Endodermal cell (in vitro differentiated cells): ENCODE results near the gene TNNT2. TPM values are rescaled to one million over a fixed set of nuclear protein-coding genes. Genes with fewer than 3 reads are reported as not detected.

Experiments
- DNase-seq: peaks from one replicate; pipeline ENCODE4 v3.0.0-alpha.2; 2017
- H3K27ac ChIP-seq: 2 replicates; pipeline ENCODE4 v1.5.1; 2013; ENCODE audit warnings: mild to moderate bottlenecking, low read depth, low read length, moderate library complexity
- H3K27me3 ChIP-seq: 2 replicates; pipeline ENCODE4 v1.6.1; 2013; ENCODE audit warnings: mild to moderate bottlenecking, low read length, moderate library complexity; ENCODE audit not compliant: insufficient read depth, control insufficient read depth, poor library complexity, severe bottlenecking
- H3K36me3 ChIP-seq: 2 replicates; pipeline ENCODE4 v1.7.0; 2013; ENCODE audit warnings: mild to moderate bottlenecking, low read length, moderate library complexity; ENCODE audit not compliant: control insufficient read depth, insufficient read depth
- H3K4me1 ChIP-seq: one replicate; pipeline ENCODE4 v1.7.0; 2013; ENCODE audit warnings: low read length; ENCODE audit not compliant: control insufficient read depth, insufficient read depth
- H3K4me3 ChIP-seq: 2 replicates; pipeline ENCODE4 v1.5.1; 2013; ENCODE audit warnings: mild to moderate bottlenecking, low read length, moderate library complexity
- H3K9ac ChIP-seq: 2 replicates; pipeline ENCODE4 v1.6.1; 2013; ENCODE audit warnings: mild to moderate bottlenecking, low read length, moderate library complexity; ENCODE audit not compliant: poor library complexity, severe bottlenecking; ENCODE audit errors: extremely low read depth
- H3K9me3 ChIP-seq: 2 replicates; pipeline ENCODE4 v1.6.1; 2013; ENCODE audit warnings: mild to moderate bottlenecking, low read length, moderate library complexity; ENCODE audit not compliant: control insufficient read depth
- H3K27ac Mint-ChIP-seq: 2 replicates; pipeline ENCODE4 v1.8.0; 2020; ENCODE audit warnings: mixed read lengths
- H3K27me3 Mint-ChIP-seq: 2 replicates; pipeline ENCODE4 v1.8.0; 2021; ENCODE audit warnings: mild to moderate bottlenecking, mixed read lengths; ENCODE audit not compliant: insufficient read depth
- H3K36me3 Mint-ChIP-seq: 2 replicates; pipeline ENCODE4 v1.8.0; 2020; ENCODE audit warnings: low read depth, mixed read lengths
- H3K4me1 Mint-ChIP-seq: 2 replicates; pipeline ENCODE4 v1.8.0; 2020; ENCODE audit warnings: mixed read lengths
- H3K4me3 Mint-ChIP-seq: 2 replicates; pipeline ENCODE4 v1.8.0; 2020; ENCODE audit warnings: mild to moderate bottlenecking, moderate library complexity, mixed read lengths
- H3K9me3 Mint-ChIP-seq: 2 replicates; pipeline ENCODE4 v1.8.0; 2020; ENCODE audit warnings: mild to moderate bottlenecking, mixed read lengths
- CTCF ChIP-seq: fragments of 200-600 bp; sonication (generic); conservative IDR thresholded peaks from 2 replicates; pipeline ENCODE4 v1.5.0; 2021; ENCODE audit warnings: antibody characterized with exemption, mild to moderate bottlenecking
- WGBS, 2 experiments: methylation state at CpG; one replicate each; pipeline versions ENCODE4 v1.1.5 to v1.1.7; 2013; ENCODE audit warnings: missing lambda C conversion rate in 2 of 2, mixed read lengths in 1 of 2; ENCODE audit not compliant: insufficient coverage in 1 of 2, insufficient read length in 1 of 2; 5-methylcytosine and 5-hydroxymethylcytosine counted together
- total RNA-seq, 2 donors: library from RNA; stranded (reverse); fragmentation: NEBNext Ultra II Directional in 1 of 2; extraction: Animal tissue kit (Norgen Biotek cat#: 25700) in 1 of 2; gene quantifications; 2 replicates in 1 of 2; 3 replicates in 1 of 2; pipeline ENCODE4 v1.2.1, GENCODE V29; 2021

Gene TNNT2
- total RNA-seq, 2 donors from 2014 or later, result 0.35 to 0.88 TPM

GRCh38 chr1:201401700-201402099 is 24.2 kb upstream of the TNNT2 start:
- no peak overlapping the region for H3K27ac ChIP-seq
- Mint-ChIP-seq H3K9me3 (no peaks in the 10 kb centered on the region), H3K27me3 (peaks cover 20% of the 10 kb centered on the region), H3K4me1 (peaks cover 25% of the 10 kb centered on the region), H3K27ac (no peak overlapping the region), H3K36me3 (no peaks in the 10 kb centered on the region), H3K4me3 (no peak overlapping the region)
- 82% methylated on average over 2 of the region's 2 CpGs; no CpG with 5 or more reads in 1 of the 2 experiments for WGBS, 2 experiments
- no peaks in the 10 kb centered on the region for H3K9me3 ChIP-seq
- H3K36me3 ChIP-seq, result no peaks in the 10 kb centered on the region
- no peaks in the 10 kb centered on the region for H3K4me1 ChIP-seq
- no peak for TF ChIP-seq CTCF
- DNase-seq, result no peak
- H3K9ac ChIP-seq, result no peak overlapping the region
- peaks cover 48% of the 10 kb centered on the region for H3K27me3 ChIP-seq
- H3K4me3 ChIP-seq, result no peak overlapping the region

- H3K4me3 ChIP-seq, result no peak overlapping the region
- no peaks in the 10 kb centered on the region for H3K4me1 ChIP-seq
- H3K9me3 ChIP-seq, result no peaks in the 10 kb centered on the region
- H3K27me3 Mint-ChIP-seq, result peaks cover 20% of the 10 kb centered on the region
- H3K36me3 ChIP-seq, result no peaks in the 10 kb centered on the region
- peaks cover 29% of the 10 kb centered on the region for H3K4me1 Mint-ChIP-seq
- H3K27me3 ChIP-seq, result peaks cover 48% of the 10 kb centered on the region
- DNase-seq, result no peak
- H3K9ac ChIP-seq, result no peak overlapping the region
- H3K36me3 Mint-ChIP-seq, result no peaks in the 10 kb centered on the region
- H3K27ac Mint-ChIP-seq, result no peak overlapping the region
- WGBS, 2 experiments, result 88 to 95% methylated on average over 1 to 2 of the region's 2 CpGs
- no peak for TF ChIP-seq CTCF
- no peaks in the 10 kb centered on the region for H3K9me3 Mint-ChIP-seq
- no peak overlapping the region for H3K27ac ChIP-seq
- H3K4me3 Mint-ChIP-seq, result no peak overlapping the region
Observed at GRCh38 chr1:201400852-201401230, 23.4 kb upstream of the TNNT2 start.

GRCh38 chr1:201400212-201400851 is 22.9 kb upstream of the TNNT2 start:
- WGBS, 2 experiments, result 88 to 91% methylated on average over 8 to 11 of the region's 11 CpGs
- H3K4me1 ChIP-seq, result no peaks in the 10 kb centered on the region
- DNase-seq, result no peak
- no peaks in the 10 kb centered on the region for H3K36me3 Mint-ChIP-seq
- H3K36me3 ChIP-seq, result no peaks in the 10 kb centered on the region
- peaks cover 20% of the 10 kb centered on the region for H3K27me3 Mint-ChIP-seq
- no peak overlapping the region for H3K27ac ChIP-seq
- no peaks in the 10 kb centered on the region for H3K9me3 Mint-ChIP-seq
- H3K9me3 ChIP-seq, result no peaks in the 10 kb centered on the region
- peak overlapping the region; percentile 56 for H3K4me3 Mint-ChIP-seq
- peaks cover 29% of the 10 kb centered on the region for H3K4me1 Mint-ChIP-seq
- H3K9ac ChIP-seq, result no peak overlapping the region
- peak overlapping the region; percentile 71 for H3K4me3 ChIP-seq
- no peak overlapping the region for H3K27ac Mint-ChIP-seq
- peaks cover 48% of the 10 kb centered on the region for H3K27me3 ChIP-seq
- no peak for TF ChIP-seq CTCF
